HEK293T (cell line): ENCODE results near the gene METTL14.

Experiments
- ARNT ChIP-seq: fragments of 450-650 bp; IDR thresholded peaks from 2 replicates; pipeline ENCODE4 v1.6.1; 2017; ENCODE audit warnings: mild to moderate bottlenecking
- BHLHE40 ChIP-seq: fragments of 450-650 bp; IDR thresholded peaks from 2 replicates; pipeline ENCODE4 v1.6.1; 2016; ENCODE audit warnings: mild to moderate bottlenecking, moderate library complexity, borderline replicate concordance
- CTBP1 ChIP-seq: fragments of 450-650 bp; IDR thresholded peaks from 2 replicates; pipeline ENCODE4 v1.6.1; 2016; ENCODE audit warnings: borderline replicate concordance
- FOXA1 ChIP-seq: fragments of 450-650 bp; IDR thresholded peaks from 2 replicates; pipeline ENCODE4 v1.6.1; 2016; ENCODE audit warnings: mild to moderate bottlenecking
- FOXK2 ChIP-seq: fragments of 450-650 bp; IDR thresholded peaks from 2 replicates; pipeline ENCODE4 v1.6.1; 2016; ENCODE audit warnings: mild to moderate bottlenecking
- FOXM1 ChIP-seq: fragments of 450-650 bp; IDR thresholded peaks from 2 replicates; pipeline ENCODE4 v1.6.1; 2017; ENCODE audit warnings: mild to moderate bottlenecking, borderline replicate concordance
- L3MBTL2 ChIP-seq: fragments of 450-650 bp; conservative IDR thresholded peaks from 2 replicates; pipeline ENCODE4 v1.6.1; 2016; ENCODE audit warnings: mild to moderate bottlenecking
- LEF1 ChIP-seq: fragments of 450-650 bp; IDR thresholded peaks from 2 replicates; pipeline ENCODE4 v1.6.1; 2017; ENCODE audit warnings: mild to moderate bottlenecking, borderline replicate concordance
- SP1 ChIP-seq: fragments of 450-650 bp; IDR thresholded peaks from 2 replicates; pipeline ENCODE4 v1.6.1; 2017
- SUZ12 ChIP-seq: fragments of 450-650 bp; IDR thresholded peaks from 2 replicates; pipeline ENCODE4 v1.6.1; 2016; ENCODE audit warnings: mild to moderate bottlenecking
- TF ChIP-seq, protein P1 (sequence below): fragments of 450-650 bp; IDR thresholded peaks from 2 replicates; pipeline ENCODE4 v1.6.1; 2016

DNA sequence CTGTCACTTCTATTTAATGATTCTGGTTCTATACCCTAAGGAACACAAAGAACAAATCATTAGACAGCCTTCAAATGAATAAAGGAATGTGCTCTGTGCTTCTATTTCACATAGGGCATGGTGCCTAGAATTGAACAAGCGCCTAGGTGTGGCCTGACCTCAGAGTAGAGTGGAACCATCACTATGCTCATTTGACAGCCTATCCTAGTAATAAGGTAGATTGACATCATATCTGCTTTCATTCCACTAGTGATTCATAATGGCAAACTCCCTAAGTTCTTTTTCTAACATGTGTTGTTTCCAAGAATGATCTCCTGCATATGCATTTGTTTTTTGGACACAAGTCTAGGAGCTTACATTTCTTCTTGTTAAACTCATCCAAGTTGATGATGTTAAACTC, 36.6 kb downstream of the METTL14 start:
- TF ChIP-seq L3MBTL2 (no peak), SP1 (no peak), BHLHE40 (no peak), FOXM1 (no peak), FOXA1 (no peak), ARNT (no peak), CTBP1 (no peak), SUZ12 (no peak), LEF1 (no peak), FOXK2 (no peak)
- TF ChIP-seq, protein P1, sequence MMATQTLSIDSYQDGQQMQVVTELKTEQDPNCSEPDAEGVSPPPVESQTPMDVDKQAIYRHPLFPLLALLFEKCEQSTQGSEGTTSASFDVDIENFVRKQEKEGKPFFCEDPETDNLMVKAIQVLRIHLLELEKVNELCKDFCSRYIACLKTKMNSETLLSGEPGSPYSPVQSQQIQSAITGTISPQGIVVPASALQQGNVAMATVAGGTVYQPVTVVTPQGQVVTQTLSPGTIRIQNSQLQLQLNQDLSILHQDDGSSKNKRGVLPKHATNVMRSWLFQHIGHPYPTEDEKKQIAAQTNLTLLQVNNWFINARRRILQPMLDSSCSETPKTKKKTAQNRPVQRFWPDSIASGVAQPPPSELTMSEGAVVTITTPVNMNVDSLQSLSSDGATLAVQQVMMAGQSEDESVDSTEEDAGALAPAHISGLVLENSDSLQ: no peak
